ENCODE data around the gene RAD51B.
"Not testable (repeated sequence)": the region's sequence is repeated elsewhere in the genome, so short reads cannot be mapped to it uniquely, and the experiment has no call there.

Gene RAD51B

GRCh38 chr14:68027276-68027675, 207.7 kb downstream of the RAD51B start:
- DNase-seq (ENCODE audit: low spot score): no peak

GRCh38 chr14:68028075-68028474, 208.5 kb downstream of the RAD51B start:
- no peak for DNase-seq (ENCODE audit: low spot score)

GRCh38 chr14:68031011-68031410, 211.4 kb downstream of the RAD51B start:
- DNase-seq (ENCODE audit: low spot score): not testable (repeated sequence)

- no peak for DNase-seq (ENCODE audit: low spot score)
Measured at GRCh38 chr14:68032154-68032553, 212.6 kb downstream of the RAD51B start.

- no peak for DNase-seq (ENCODE audit: low spot score)
Measured at GRCh38 chr14:68033336-68033932, 213.9 kb downstream of the RAD51B start.

GRCh38 chr14:68034896-68035295, 215.3 kb downstream of the RAD51B start:
- DNase-seq (ENCODE audit: low spot score): no peak

- no peak for DNase-seq (ENCODE audit: low spot score)
Measured at GRCh38 chr14:68036202-68036601, 216.6 kb downstream of the RAD51B start.

GRCh38 chr14:68039593-68039992, 220.0 kb downstream of the RAD51B start:
- DNase-seq (ENCODE audit: low spot score): no peak

GRCh38 chr14:68040633-68041369, 221.2 kb downstream of the RAD51B start:
- no peak for DNase-seq (ENCODE audit: low spot score)

- DNase-seq (ENCODE audit: low spot score): no peak
Measured at GRCh38 chr14:68041876-68042354, 222.3 kb downstream of the RAD51B start.

- DNase-seq (ENCODE audit: low spot score): no peak
Measured at GRCh38 chr14:68042586-68043210, 223.1 kb downstream of the RAD51B start.

- no peak for DNase-seq (ENCODE audit: low spot score)
Measured at GRCh38 chr14:68043752-68044151, 224.2 kb downstream of the RAD51B start.

- no peak for DNase-seq (ENCODE audit: low spot score)
Measured at GRCh38 chr14:68047906-68048305, 228.3 kb downstream of the RAD51B start.

- DNase-seq (ENCODE audit: low spot score): not testable (repeated sequence)
Measured at GRCh38 chr14:68048815-68049214, 229.2 kb downstream of the RAD51B start.

- DNase-seq (ENCODE audit: low spot score): no peak
Measured at GRCh38 chr14:68050177-68050576, 230.6 kb downstream of the RAD51B start.

- no peak for DNase-seq (ENCODE audit: low spot score)
Measured at GRCh38 chr14:68051146-68051545, 231.6 kb downstream of the RAD51B start.

- no peak for DNase-seq (ENCODE audit: low spot score)
Measured at GRCh38 chr14:68060198-68060597, 240.6 kb downstream of the RAD51B start.

GRCh38 chr14:68062651-68063050, 243.1 kb downstream of the RAD51B start:
- no peak for DNase-seq (ENCODE audit: low spot score)

- no peak for DNase-seq (ENCODE audit: low spot score)
Measured at GRCh38 chr14:68065322-68065721, 245.7 kb downstream of the RAD51B start.

- no peak for DNase-seq (ENCODE audit: low spot score)
Measured at GRCh38 chr14:68074765-68075381, 255.3 kb downstream of the RAD51B start.

GRCh38 chr14:68075382-68076029, 255.9 kb downstream of the RAD51B start:
- no peak for DNase-seq (ENCODE audit: low spot score)

- DNase-seq (ENCODE audit: low spot score): no peak
Measured at GRCh38 chr14:68076451-68076850, 256.9 kb downstream of the RAD51B start.

All from COLO829 (cell line).